ENCODE results near the gene RNF6.
"Not testable (repeated sequence)": the region's sequence is repeated elsewhere in the genome, so short reads cannot be mapped to it uniquely, and the experiment has no call there.

RNF6 gene

GRCh38 chr13:26221721-26222519 lies at the start of gene RNF6:
TSS of gene RNF6 (minus strand) at chr13:26222314. CDS start at chr13:26219649, 2,665 bp downstream.
- peak; percentile 42 to 95 (median 86) for DNase-seq

- no peak for DNase-seq
Observed at GRCh38 chr13:26270707-26271106, 48.6 kb upstream of the RNF6 start.

DNA sequence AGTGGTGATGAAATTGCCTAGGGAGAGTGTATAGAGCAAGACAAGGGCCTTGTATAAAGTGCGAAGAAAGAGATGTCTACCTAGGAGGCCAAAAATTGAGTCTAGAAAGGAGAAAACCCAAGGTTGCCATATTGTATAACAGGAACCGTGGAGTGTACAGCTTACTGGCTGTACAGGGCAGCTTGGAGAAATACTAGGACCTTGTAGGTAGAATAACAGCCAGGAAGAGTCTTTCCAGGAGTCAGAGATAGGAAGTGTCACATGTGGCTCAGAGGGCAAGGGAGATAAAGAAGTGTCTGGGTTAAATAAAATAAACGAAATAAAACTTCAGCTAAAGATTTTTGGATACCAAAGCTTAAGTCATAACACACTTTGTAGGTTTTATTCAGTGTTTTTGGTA lies 44.2 kb upstream of the RNF6 start:
- DNase-seq: no peak

- no peak for DNase-seq
Observed at GRCh38 chr13:26262156-26262555, 40.0 kb upstream of the RNF6 start.

DNA sequence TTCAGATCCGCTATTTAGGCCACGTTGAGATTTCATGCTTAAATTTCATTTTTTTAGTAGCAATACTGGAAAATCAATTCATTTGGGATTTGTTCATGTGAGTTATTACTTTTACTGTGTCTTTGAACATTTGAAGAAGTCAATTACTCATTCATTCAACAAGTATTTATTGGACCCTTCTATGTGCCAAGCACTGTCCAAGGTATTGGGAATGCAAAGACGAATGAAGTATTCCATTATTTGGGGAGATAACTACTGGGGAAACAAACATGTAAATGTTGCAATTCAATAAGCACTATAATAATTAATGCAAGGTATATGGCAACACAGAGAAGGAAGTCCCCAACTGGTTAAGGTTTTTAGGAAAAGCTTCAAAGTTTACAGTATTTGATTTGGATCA lies 37.5 kb upstream of the RNF6 start:
- no peak for DNase-seq

DNA sequence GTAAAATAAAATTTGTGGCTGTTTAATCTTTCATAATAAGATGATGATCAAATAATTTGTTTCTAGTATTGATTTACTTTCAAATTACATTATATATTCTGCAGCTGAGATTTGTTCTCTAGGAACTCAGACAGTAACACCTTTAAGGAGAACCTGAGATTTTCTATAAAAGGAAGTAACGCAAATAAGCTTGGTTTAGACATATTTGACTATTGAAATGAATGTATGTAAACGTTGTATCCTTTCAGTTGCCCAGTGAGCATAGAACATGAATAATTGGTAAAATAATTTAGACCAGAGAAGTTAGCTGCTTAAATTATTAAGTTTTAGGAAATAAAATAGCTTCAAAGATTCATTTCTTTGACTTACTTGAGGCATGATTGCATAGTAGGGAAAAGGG lies 34.9 kb upstream of the RNF6 start:
- DNase-seq: no peak

- DNase-seq: no peak
Observed at GRCh38 chr13:26255691-26256277, 33.7 kb upstream of the RNF6 start.

- DNase-seq: peak in 2 of 58 donors; percentile 0
Observed at GRCh38 chr13:26255115-26255514, 33.0 kb upstream of the RNF6 start.

GRCh38 chr13:26254583-26255111 lies 32.5 kb upstream of the RNF6 start:
- peak in 47 of 58 donors; percentile 4 to 57 (median 32) for DNase-seq

DNA sequence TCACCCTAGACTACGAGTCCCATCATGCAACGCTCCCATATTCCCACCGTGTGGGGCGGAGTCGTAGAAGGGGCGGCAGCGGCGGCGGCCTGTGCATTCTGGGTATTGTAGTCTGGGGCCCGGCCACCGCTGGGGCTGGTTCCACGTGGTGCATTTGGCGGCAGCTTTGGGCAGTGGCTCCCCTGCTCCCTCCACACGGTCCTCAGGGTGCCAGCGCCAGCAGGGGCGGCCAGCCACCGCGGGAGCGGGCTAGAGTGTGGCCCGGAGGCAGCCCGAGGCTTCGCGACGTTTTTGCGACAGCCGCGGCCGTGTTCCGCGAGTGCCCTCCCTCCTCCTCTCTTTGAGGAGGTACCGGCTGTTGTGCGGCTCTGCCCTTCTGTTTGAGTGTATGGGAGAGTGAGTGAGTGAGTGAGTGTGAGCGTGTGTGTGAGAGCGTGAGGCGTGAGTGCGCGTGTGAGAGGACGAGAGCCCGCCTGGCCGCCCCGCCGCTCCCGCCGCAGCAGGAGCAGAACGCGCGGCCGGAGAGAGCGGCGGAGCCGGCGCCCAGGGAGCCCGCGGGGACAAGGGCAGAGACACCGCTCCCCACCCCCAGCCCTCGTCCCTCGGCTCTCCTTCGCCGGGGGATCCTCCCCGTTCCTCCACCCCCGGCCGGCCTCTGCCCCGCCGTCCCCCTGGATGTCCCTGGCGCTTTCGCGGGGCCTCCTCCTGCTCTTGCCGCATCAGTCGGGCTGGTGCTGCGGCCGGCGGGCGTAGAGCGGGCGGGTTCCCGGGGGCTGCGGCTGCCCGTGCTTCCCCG lies 31.9 kb upstream of the RNF6 start, which contains the start of gene CDK8:
Gene CDK8 (plus strand): TSS at position 343 of the 796 bp plus-strand sequence. CDS start 513 bp downstream, outside the sequence.
- DNase-seq: peak; percentile 62 to 98 (median 92)

DNA sequence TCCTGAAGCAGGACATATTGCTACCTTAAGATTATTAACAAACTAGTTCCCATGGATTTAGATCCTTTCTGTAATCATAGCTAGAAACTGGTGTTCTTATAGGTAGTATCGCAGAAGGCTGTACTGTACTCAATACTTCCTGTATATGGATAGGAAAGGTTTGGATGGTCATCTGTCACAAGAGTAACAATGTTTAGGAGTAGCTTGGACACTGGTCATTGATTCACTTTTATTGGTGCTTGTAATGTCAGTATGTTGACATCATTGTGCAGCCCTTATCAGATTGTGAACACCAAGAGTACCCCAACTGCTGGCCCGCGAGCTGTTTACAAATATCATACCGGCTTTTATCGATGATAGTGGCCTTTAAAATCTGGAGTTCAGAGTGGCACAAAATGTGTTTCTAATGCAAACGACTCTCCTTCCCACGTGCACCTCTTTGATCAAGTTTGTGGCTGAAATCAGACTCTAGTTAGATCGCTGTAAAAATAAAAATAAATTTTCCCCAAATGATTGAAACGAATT lies 31.2 kb upstream of the RNF6 start:
- DNase-seq: no peak

DNA sequence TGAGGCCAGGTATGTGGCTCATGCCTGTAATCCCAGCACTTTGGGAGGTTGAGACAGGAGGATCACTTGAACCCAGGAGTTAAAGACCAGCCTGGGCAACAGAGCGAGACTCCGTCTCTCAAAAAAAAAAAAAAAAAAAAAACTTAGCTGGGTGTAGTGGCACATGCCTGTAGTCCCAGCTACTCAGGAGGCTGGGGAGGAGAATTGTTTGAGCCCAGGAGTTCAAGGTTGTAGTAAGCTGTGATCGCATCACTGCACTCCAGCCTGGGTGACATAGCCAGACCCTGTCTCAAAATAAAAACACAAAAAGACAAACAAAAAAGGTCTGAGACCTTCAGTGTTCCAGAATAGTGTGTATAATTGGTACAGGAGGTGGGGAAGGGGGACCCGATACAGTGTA lies 29.9 kb upstream of the RNF6 start:
- DNase-seq: not testable (repeated sequence)

- DNase-seq: no peak
Observed at GRCh38 chr13:26249551-26249950, 27.4 kb upstream of the RNF6 start.

DNA sequence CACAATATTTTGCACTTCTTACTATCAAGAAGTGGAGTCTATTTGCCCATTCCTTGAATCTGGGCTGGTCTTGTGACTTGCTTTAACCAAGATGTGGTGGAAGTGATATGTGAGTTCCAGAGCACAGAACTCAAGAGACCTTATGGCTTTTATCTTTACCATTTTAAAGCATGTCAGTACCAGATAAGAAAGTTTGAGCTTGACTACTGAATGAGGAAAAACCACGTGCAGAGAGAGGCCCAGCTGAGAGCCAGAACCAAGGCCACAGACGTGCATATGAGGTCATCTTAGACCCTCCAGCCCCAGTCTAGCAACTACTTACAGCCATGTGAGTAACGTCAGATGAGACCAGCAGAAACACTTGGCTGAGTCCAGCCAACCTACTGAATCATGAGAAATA lies 25.5 kb upstream of the RNF6 start:
- no peak for DNase-seq

- DNase-seq: no peak
Observed at GRCh38 chr13:26247011-26247410, 24.9 kb upstream of the RNF6 start.

DNA sequence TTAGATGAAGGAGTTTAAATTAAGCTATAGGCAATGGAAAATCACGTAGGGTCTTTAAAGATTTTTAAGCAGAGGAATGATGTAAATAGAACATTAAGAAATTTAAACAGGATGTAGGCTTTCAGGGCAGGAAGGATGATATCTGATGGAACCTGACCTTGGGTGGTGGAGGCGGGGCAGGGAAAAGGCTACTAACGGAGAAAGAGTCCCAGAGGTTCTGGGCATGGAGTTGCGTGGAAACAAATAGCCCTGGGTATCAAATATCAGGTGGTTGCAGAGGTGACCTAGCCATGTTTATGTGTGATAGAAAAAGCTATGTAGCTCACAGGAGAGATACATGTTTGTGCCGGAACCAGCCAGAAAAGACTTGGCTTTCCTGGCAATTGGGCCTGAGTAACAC lies 24.0 kb upstream of the RNF6 start:
- DNase-seq: no peak

DNA sequence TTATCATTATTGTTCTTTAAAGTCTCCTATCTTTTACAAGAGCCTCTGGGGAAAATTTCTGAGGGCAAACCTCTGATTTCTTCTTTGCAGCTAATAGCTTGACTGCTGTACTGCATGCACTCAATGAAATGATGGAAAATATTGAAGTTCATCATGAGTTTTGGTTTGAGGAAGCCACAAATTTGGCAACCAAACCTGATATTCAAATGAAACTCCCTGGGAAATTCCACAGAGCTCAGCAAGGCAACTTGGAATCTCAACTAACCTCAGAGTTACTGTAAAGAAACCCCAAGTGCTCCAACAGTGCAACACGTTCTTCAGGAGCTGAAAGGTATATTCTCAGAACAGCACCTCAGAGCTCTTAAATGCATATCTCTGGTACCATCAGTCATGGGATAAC lies 14.2 kb upstream of the RNF6 start:
- DNase-seq: no peak

- no peak for DNase-seq
Observed at GRCh38 chr13:26230703-26231102, 8.6 kb upstream of the RNF6 start.

GRCh38 chr13:26229080-26229615 lies 7.0 kb upstream of the RNF6 start:
- DNase-seq: no peak

- DNase-seq: peak in 7 of 58 donors; percentile 1 to 19 (median 10)
Observed at GRCh38 chr13:26228096-26228495, 6.0 kb upstream of the RNF6 start.

Measured in anterior cingulate cortex (tissue), 58 donors.